Breast epithelium (tissue), 3 donors: ENCODE measurements around the gene NBR1.

Source experiments
- CTCF ChIP-seq, 3 donors: fragments of 450-650 bp; IDR thresholded peaks; one replicate each; pipeline ENCODE4 v1.5.1; 2016 to 2017; ENCODE audit warnings: antibody characterized with exemption in 3 of 3, mild to moderate bottlenecking in 3 of 3, moderate library complexity in 3 of 3
- POLR2AphosphoS5 ChIP-seq, 3 donors: sonication (generic); formaldehyde crosslinking; IDR thresholded peaks; one replicate each; pipeline ENCODE4 v1.6.1; 2017; ENCODE audit warnings: antibody characterized with exemption in 3 of 3

GRCh38 chr17:43171586-43172487 is 823 bp downstream of the NBR1 start:
- no peak for TF ChIP-seq CTCF (IDR thresholded peaks at IDR 0.05)
- TF ChIP-seq POLR2AphosphoS5 (IDR thresholded peaks at IDR 0.05), result peak in 1 of 3 donors; percentile 26
